GM12873 (cell line): Measurements from ENCODE around the gene SPG11.

Experiments used
- TF ChIP-seq, protein P1 (sequence below): IDR thresholded peaks from 2 replicates; pipeline ENCODE4 v1.5.1; 2012; ENCODE audit warnings: low read depth, mild to moderate bottlenecking, moderate library complexity, low read length, control low read depth; ENCODE audit not compliant: insufficient read depth; ENCODE audit errors: missing control alignments

Gene SPG11

DNA sequence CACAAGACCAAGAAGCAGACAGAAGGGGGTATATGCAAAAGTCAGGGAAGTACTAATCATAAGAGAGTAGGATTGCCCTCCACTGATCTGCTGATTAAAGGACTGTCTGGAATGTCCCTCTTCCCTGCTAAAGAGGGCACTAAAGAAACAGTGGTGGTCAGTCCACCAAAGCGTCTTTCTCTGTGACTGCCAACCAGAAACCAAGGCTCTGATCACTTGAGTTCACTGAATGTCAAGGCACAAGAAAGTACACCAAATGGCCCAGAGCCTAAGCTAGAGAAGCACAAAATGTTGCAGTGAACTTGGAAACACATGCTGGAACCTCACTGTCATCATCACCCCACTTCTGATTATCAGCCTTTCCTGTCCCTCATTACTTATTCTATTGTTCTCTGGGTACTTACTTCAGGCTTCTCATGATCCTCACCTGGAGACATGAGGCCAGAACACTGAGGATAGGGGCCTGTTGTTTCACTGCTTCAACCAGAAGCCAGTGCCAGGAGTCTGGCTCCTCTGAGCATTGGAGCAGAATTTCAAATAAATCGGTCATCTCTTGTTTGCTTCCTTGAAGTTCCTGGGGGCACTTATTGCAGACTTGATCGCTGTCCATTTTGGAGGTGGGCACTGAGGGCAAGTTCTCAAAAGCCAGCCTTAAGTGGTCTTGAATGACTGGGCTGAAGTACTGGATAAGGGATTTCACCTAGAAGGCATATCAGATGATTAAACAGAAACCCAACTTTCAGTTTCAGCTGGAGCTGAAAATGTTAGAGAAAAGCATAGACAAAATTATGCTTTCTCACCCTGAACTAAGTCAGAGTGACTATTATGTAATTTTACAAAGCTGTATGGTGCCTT, 67.6 kb downstream of the SPG11 start:
- TF ChIP-seq, protein P1, sequence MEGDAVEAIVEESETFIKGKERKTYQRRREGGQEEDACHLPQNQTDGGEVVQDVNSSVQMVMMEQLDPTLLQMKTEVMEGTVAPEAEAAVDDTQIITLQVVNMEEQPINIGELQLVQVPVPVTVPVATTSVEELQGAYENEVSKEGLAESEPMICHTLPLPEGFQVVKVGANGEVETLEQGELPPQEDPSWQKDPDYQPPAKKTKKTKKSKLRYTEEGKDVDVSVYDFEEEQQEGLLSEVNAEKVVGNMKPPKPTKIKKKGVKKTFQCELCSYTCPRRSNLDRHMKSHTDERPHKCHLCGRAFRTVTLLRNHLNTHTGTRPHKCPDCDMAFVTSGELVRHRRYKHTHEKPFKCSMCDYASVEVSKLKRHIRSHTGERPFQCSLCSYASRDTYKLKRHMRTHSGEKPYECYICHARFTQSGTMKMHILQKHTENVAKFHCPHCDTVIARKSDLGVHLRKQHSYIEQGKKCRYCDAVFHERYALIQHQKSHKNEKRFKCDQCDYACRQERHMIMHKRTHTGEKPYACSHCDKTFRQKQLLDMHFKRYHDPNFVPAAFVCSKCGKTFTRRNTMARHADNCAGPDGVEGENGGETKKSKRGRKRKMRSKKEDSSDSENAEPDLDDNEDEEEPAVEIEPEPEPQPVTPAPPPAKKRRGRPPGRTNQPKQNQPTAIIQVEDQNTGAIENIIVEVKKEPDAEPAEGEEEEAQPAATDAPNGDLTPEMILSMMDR = no peak

DNA sequence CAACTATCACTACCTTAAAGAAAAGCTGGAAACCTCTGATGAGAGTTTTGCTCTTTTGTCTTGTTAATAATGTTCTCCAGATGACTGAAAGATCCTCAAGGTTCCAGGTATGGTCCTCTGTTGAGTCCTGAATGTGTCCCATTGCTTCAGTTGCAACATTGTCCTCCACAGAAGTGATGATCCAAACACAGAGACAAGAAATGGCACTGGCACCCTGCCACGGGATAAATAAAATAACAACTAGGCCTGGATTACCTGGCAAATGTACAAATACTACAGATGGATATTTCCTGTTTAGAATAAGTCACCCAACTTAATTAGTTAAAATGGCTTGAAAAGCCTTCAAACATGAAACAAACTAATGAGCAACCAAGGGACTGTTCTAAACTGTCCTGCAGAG, 68.2 kb downstream of the SPG11 start:
- TF ChIP-seq, protein P1 = no peak

DNA sequence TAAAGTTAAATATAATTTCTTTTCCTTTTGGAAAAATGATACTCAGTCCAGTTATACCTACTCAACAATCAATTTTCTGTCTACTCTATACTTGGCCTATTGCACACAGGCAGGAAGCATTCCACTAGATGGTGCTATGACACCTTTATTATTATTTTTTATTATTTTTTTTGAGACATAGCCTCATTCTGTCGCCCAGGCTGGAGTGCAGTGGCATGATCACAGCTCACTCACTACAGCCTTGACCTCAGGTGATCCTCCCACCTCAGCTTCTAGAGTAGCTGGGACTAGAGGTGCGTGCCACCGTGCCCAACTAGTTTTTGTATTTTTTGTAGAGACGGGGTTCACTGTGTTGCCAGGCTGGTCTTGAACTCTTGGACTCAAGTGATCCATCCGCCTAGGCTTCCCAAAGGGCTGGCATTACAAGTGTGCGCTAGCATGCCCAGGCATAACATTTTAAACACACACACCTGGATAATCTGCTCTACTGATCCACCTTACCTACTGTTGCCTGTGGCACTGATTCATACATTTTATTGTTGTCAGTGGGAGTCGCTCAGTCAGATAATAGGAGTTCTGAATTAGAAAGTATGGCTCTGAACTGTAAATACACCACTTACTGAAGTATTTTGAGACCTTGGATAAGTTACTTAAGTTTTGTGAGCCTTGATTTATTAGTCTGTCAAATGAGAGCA, 70.3 kb downstream of the SPG11 start:
- TF ChIP-seq, protein P1 = peak; percentile 44

DNA sequence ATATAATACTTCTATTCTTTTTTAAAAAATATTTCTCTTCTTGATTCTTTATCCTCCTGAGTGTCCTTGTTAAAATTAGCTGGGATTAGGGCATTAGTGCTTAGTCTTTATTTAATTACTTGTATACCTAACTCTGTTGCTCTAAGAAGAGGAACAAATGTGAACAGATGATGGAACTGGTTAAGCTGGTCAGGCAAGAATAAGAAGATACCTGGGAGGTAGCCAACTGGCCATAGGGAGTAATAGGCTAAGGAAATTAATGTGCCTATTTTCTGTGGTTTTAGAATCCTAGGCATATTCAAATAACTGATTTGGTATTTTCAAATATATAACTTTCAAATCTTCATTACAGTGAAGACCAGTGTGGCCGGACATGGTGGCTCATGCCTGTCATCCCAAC, 72.1 kb downstream of the SPG11 start:
- TF ChIP-seq, protein P1 = no peak

DNA sequence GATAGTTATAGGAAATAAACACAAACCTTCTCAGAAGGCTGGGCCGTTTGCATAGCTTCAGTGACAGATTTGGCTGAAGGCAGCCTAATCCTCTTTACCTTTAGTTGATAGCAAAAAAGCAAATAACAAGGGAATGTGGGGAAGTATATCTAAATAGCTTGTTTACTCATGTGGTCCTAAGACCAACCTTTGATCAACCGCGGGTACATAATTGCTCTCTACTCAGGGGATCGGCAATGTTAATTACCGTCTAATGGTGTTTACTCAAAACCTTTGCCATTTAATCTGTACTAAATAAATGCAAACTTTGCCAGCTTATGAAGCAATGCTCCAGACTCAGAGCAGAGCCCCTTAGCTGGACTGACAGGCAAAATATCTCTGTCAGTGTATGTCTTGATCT, 74.9 kb downstream of the SPG11 start:
- TF ChIP-seq, protein P1 = no peak

DNA sequence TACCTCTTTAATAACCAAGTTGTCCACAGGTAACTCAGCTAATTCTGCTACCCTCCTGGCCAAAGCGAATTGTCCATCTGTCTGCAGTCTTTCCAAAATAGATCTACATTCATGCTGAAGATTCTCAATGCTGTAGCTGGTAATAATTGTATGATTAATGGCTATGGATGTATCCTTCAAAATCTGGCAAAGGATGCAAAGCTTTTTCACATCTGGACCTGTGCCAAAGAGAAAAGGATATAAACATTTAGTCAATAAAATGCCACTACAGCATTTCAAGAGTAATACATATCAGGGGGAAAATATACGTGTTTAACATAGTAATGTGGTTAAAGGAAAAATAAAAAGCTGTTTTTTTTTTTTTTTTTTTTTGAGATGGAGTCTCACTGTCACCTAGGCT, 77.8 kb downstream of the SPG11 start:
- TF ChIP-seq, protein P1 = no peak

DNA sequence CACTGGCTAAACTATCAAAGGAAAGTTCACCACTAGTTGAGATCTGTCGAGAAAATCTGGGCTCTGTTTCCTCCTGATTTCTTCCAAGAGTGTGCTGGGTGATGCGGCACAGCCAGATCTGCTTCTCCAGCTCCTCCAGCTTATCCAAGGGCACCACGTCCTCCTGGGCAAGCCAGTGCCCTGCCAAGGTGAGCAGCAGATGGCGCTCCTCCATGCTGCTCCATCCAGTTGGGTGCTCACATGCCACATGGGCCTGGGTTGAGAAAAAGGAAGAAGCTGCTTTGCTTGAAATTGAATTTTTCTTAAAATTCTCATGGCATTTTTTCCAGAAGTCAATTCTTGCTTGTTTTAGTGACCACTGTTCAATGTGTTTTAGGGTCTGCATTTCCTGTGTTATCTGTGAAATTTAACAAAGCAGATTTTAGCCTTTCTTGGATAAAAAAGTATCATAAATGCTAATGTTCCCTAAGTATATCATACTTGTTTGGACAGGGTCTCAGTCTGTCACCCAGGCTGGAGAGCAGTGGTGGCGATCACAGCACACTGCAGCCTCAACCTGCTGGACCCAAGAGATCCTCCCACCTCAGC, 79.2 kb downstream of the SPG11 start:
- TF ChIP-seq, protein P1 = peak; percentile 70
